ENCODE measurements around the gene HTT.

Gene HTT

DNA sequence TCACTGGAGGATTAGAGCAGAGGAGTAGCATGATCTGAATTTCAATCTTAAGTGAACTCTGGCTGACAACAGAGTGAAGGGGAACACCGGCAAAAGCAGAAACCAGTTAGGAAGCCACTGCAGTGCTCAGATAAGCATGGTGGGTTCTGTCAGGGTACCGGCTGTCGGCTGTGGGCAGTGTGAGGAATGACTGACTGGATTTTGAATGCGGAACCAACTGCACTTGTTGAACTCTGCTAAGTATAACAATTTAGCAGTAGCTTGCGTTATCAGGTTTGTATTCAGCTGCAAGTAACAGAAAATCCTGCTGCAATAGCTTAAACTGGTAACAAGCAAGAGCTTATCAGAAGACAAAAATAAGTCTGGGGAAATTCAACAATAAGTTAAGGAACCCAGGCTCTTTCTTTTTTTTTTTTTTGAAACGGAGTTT, 5.2 kb downstream of the HTT start:
- no peak overlapping the region for H3K4me3 ChIP-seq (replicated peaks; ENCODE audit: insufficient read depth, low read length)
- no peaks in the 10 kb centered on the region for H3K27me3 ChIP-seq (ENCODE audit: insufficient read depth, poor library complexity, severe bottlenecking)
- peak in 1 of 2 experiments; percentile 55 for DNase-seq (ENCODE audit: low read depth in 1 of 2, low spot score in 1 of 2)
- no peak overlapping the region for H3K27ac ChIP-seq (replicated peaks)
- TF ChIP-seq CTCF (IDR thresholded peaks at IDR 0.05; ENCODE audit: insufficient read depth, low read length): no peak
- no peak for TF ChIP-seq REST (IDR thresholded peaks at IDR 0.05; ENCODE audit: insufficient replicate concordance, low read depth)
- TF ChIP-seq POLR2AphosphoS5 (IDR thresholded peaks at IDR 0.05; ENCODE audit: low read depth): no peak
- no peak for TF ChIP-seq SPI1 (IDR thresholded peaks at IDR 0.05; ENCODE audit: borderline replicate concordance, low read depth)
- TF ChIP-seq GABPA (IDR thresholded peaks at IDR 0.05; ENCODE audit: low read depth): no peak

DNA sequence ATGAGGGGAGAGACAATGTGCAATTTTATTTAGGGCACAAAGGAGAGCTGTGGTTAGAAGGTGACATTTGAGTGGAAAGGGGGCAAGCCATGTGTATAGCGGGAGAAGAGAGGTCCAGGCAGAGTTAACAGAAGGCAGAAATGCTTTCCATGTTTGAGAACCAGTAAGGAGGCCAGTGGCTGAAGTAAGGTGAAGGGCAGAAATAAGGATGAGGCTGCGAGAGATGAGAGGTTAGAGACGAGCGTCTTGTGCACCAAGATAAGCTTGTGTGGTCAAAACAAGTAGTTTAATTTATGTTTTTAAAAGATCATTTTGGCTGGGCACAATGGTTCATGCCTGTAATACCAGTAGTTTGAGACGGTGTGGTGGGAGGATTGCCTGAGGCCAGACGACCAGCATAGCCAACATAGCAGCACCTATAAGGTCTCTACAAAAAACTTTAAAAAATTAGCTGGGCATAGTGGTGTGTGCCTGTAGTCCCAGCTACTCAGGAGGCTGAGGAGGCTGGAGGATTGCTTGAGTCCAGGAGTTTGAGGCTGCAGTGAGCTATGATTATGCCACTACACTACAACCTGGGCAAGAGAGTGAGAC, 8.5 kb downstream of the HTT start:
- Histone ChIP-seq H3K27ac (replicated peaks) (no peak overlapping the region), H3K4me3 (replicated peaks; ENCODE audit: insufficient read depth, low read length) (no peak overlapping the region), H3K27me3 (ENCODE audit: insufficient read depth, poor library complexity, severe bottlenecking) (no peaks in the 10 kb centered on the region)
- no peak for DNase-seq (ENCODE audit: low read depth in 1 of 2, low spot score in 1 of 2)
- no peak for TF ChIP-seq CTCF (IDR thresholded peaks at IDR 0.05; ENCODE audit: insufficient read depth, low read length)
- no peak for TF ChIP-seq REST (IDR thresholded peaks at IDR 0.05; ENCODE audit: insufficient replicate concordance, low read depth)
- TF ChIP-seq POLR2AphosphoS5 (IDR thresholded peaks at IDR 0.05; ENCODE audit: low read depth): no peak
- no peak for TF ChIP-seq GABPA (IDR thresholded peaks at IDR 0.05; ENCODE audit: low read depth)
- TF ChIP-seq SPI1 (IDR thresholded peaks at IDR 0.05; ENCODE audit: borderline replicate concordance, low read depth): no peak

DNA sequence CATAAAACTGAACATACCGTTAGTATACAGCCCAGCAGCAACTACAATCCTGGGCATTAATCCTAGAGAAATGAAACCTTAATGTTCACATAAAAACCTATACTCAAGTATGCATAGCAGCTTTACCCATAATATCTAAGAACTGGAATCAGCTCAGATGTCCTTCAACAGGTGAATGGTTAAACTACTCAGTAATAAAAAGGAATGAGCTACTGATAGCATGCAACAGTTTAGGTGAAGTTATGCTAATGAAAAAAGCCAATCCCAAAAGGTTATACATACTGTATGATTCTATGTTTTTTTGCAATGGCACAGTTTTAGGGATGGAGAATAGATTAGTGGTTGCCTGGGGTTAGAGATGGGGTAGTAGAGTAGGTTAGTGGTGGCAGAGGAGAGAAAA, 9.3 kb downstream of the HTT start:
- no peaks in the 10 kb centered on the region for H3K27me3 ChIP-seq (ENCODE audit: insufficient read depth, poor library complexity, severe bottlenecking)
- no peak for DNase-seq (ENCODE audit: low read depth in 1 of 2, low spot score in 1 of 2)

More for the DNA sequence above, 9.3 kb downstream of the HTT start:
- H3K4me3 ChIP-seq (replicated peaks; ENCODE audit: insufficient read depth, low read length): no peak overlapping the region
- H3K27ac ChIP-seq (replicated peaks): no peak overlapping the region
- TF ChIP-seq GABPA (IDR thresholded peaks at IDR 0.05; ENCODE audit: low read depth) (no peak), SPI1 (IDR thresholded peaks at IDR 0.05; ENCODE audit: borderline replicate concordance, low read depth) (no peak), POLR2AphosphoS5 (IDR thresholded peaks at IDR 0.05; ENCODE audit: low read depth) (no peak), REST (IDR thresholded peaks at IDR 0.05; ENCODE audit: insufficient replicate concordance, low read depth) (no peak), CTCF (IDR thresholded peaks at IDR 0.05; ENCODE audit: insufficient read depth, low read length) (no peak)
